SK-N-MC (cell line): Measurements from ENCODE around the gene ATP13A4.

Experiments
- EZH2 ChIP-seq: fragments of 200-600 bp; sonication (generic); IDR thresholded peaks from one replicate; pipeline ENCODE4 v1.6.1; 2017; ENCODE audit warnings: antibody characterized with exemption
- POLR2AphosphoS5 ChIP-seq: IDR thresholded peaks from 2 replicates; pipeline ENCODE4 v1.6.1; 2012; ENCODE audit warnings: mild to moderate bottlenecking, low read depth, low read length, borderline replicate concordance

GRCh38 chr3:193520738-193521137, 34.0 kb downstream of the ATP13A4 start:
- no peak for TF ChIP-seq EZH2
- TF ChIP-seq POLR2AphosphoS5, result no peak
